GM12878 (cell line): Measurements from ENCODE around the gene METTL8. TPM values are rescaled to one million over a fixed set of nuclear protein-coding genes. Genes with fewer than 3 reads are reported as not detected.

Source experiments
- ATAC-seq: fragments of 200-7000 bp; cut with Tn5 transposase; 3 replicates; pipeline ENCODE4 v1.9.1; 2020; ENCODE audit warnings: mild to moderate bottlenecking, moderate library complexity
- BruUV-seq: library from RNA; stranded (reverse); fragments of 400-500 nt; replicated peaks from 2 replicates; lab custom pipeline; 2021; lab: Mats Ljungman, UMichigan
- CTCF ChIA-PET: fragments of 300-600 bp; sonication (Branson Sonifier 250); formaldehyde crosslinking; extraction: SDS; loops from one replicate; lab custom pipeline; 2021; ENCODE audit warnings: inconsistent platforms; lab: Yijun Ruan, JAX
- POLR2A ChIA-PET: fragments of 350-600 bp; formaldehyde crosslinking; extraction: SDS; loops from one replicate; lab custom pipeline; 2021; ENCODE audit warnings: inconsistent platforms; lab: Charles Lee
- RAD21 ChIA-PET: fragments of 300-600 bp; sonication (Branson Sonifier 250); formaldehyde crosslinking; loops from one replicate; lab custom pipeline; 2023; ENCODE audit warnings: antibody characterized with exemption; ENCODE audit not compliant: unreplicated experiment; lab: Charles Lee
- SMC1A ChIA-PET: fragments of 300-600 bp; sonication (Branson Sonifier 250); formaldehyde crosslinking; loops from one replicate; lab custom pipeline; 2023; ENCODE audit not compliant: unreplicated experiment, uncharacterized antibody; lab: Charles Lee
- DNase-seq: peaks from one replicate; pipeline ENCODE4 v3.0.0-alpha.2; 2011; ENCODE audit warnings: low read depth, low spot score
- FAIRE-seq: peaks from 3 replicates; lab custom pipeline; 2011; peaks lifted over from hg19 to GRCh38; lab: Jason Lieb, UNC
- H2AFZ ChIP-seq: 2 replicates; pipeline ENCODE4 v1.6.0; 2011; ENCODE audit warnings: low read depth, low read length, control low read depth; ENCODE audit not compliant: control insufficient read depth
- H3K27ac ChIP-seq: 2 replicates; pipeline ENCODE4 v1.5.1; 2011; ENCODE audit warnings: control low read depth; ENCODE audit not compliant: control insufficient read depth, insufficient read depth
- H3K27me3 ChIP-seq, 2 experiments: replicated peaks in 1 of 2; 2 replicates each; pipeline versions ENCODE4 v1.6.0 to v1.6.1; 2011; ENCODE audit warnings: low read length in 1 of 2; ENCODE audit not compliant: control insufficient read depth in 2 of 2, insufficient read depth in 2 of 2
- H3K36me3 ChIP-seq, 2 experiments: 2 replicates each; pipeline ENCODE4 v1.5.1; 2011; ENCODE audit warnings: low read length in 1 of 2; ENCODE audit not compliant: control insufficient read depth in 2 of 2, insufficient read depth in 2 of 2
- H3K4me1 ChIP-seq: 2 replicates; pipeline ENCODE4 v1.6.1; 2011; ENCODE audit warnings: mild to moderate bottlenecking, low read length, moderate library complexity, mixed read lengths; ENCODE audit not compliant: control insufficient read depth, insufficient read depth
- H3K4me2 ChIP-seq: 2 replicates; pipeline ENCODE4 v1.6.0; 2011; ENCODE audit warnings: control low read depth; ENCODE audit not compliant: control insufficient read depth, insufficient read depth
- H3K4me3 ChIP-seq: fragments of 200-600 bp; sonication (generic); 2 replicates; pipeline ENCODE4 v1.5.1; 2016
- H3K79me2 ChIP-seq: 2 replicates; pipeline ENCODE4 v1.6.0; 2011; ENCODE audit warnings: low read length; ENCODE audit not compliant: control insufficient read depth, insufficient read depth
- H3K9ac ChIP-seq: 2 replicates; pipeline ENCODE4 v1.8.0; 2011; ENCODE audit warnings: low read length, control low read depth, mixed read lengths; ENCODE audit not compliant: control insufficient read depth, insufficient read depth
- H3K9me3 ChIP-seq: replicated peaks from 3 replicates; pipeline ENCODE4 v1.5.1; 2011; ENCODE audit warnings: mild to moderate bottlenecking, low read length; ENCODE audit not compliant: control insufficient read depth, insufficient read depth
- H4K20me1 ChIP-seq: 2 replicates; pipeline ENCODE4 v1.6.0; 2011; ENCODE audit not compliant: control insufficient read depth, insufficient read depth
- CBX3 ChIP-seq: fragments of 200-600 bp; sonication (generic); IDR thresholded peaks from 2 replicates; pipeline ENCODE4 v1.6.1; 2016; ENCODE audit warnings: low read depth, borderline replicate concordance
- ETV6 ChIP-seq, 2 experiments: fragments of 450-650 bp in 1 of 2; IDR thresholded peaks in 1 of 2; conservative IDR thresholded peaks in 1 of 2; 2 replicates each; pipeline ENCODE4 v1.6.1; 2014; ENCODE audit warnings: antibody characterized with exemption in 1 of 2, borderline replicate concordance in 1 of 2, low read depth in 1 of 2, mild to moderate bottlenecking in 1 of 2, moderate library complexity in 1 of 2
- IKZF1 ChIP-seq: fragments of 450-650 bp; conservative IDR thresholded peaks from 2 replicates; pipeline ENCODE4 v1.6.1; 2017; ENCODE audit warnings: antibody characterized with exemption, mild to moderate bottlenecking
- NFYB ChIP-seq: IDR thresholded peaks from 2 replicates; pipeline ENCODE4 v1.6.1; 2011; ENCODE audit warnings: low read depth, mild to moderate bottlenecking, low read length, improper control_type of control experiment, moderate library complexity; ENCODE audit not compliant: insufficient read depth
- RAD51 ChIP-seq: fragments of 450-650 bp; IDR thresholded peaks from 2 replicates; pipeline ENCODE4 v1.6.1; 2016; ENCODE audit warnings: moderate library complexity, mild to moderate bottlenecking, inconsistent platforms
- SMAD1 ChIP-seq: fragments of 450-650 bp; IDR thresholded peaks from 2 replicates; pipeline ENCODE4 v1.6.1; 2018; ENCODE audit warnings: mild to moderate bottlenecking, low read depth; ENCODE audit not compliant: partially characterized antibody
- ZBED1 ChIP-seq: IDR thresholded peaks from 2 replicates; pipeline ENCODE4 v1.6.1; 2016; ENCODE audit warnings: borderline replicate concordance
- WGBS: methylation state at CpG from one replicate; pipeline ENCODE4 v1.1.6; 2016; ENCODE audit warnings: low lambda C conversion rate; ENCODE audit not compliant: insufficient replicate concordance, insufficient coverage; ENCODE audit errors: missing lambda C conversion rate; 5-methylcytosine and 5-hydroxymethylcytosine counted together
- in situ Hi-C: fragments of 300-500 bp; cut with MboI; formaldehyde crosslinking; loops from 9 replicates; pipeline ENCODE4 v1.14.3; 2018; ENCODE audit warnings: mixed read lengths
- intact Hi-C: fragments of 100-400 bp; cut with micrococcal nuclease; formaldehyde crosslinking; loops from one replicate; pipeline ENCODE4 v1.14.2; 2022; ENCODE audit not compliant: unreplicated experiment
- polyA plus RNA-seq, 11 experiments: library from polyadenylated mRNA; depleted of rRNA in 4 of 11; unstranded in 6 of 11; stranded (reverse) in 5 of 11; fragments of >200 nt; fragmentation: Nextera tagmentation in 4 of 11; fragmentation: Illumina TruSeq in 1 of 11; extraction: Ambion mirVana in 4 of 11; extraction: Trizol in 1 of 11; gene quantifications; 1 replicate in 1 of 11; 2 replicates in 10 of 11; pipeline versions ENCODE4 v1.2.1 to v1.2.3, GENCODE V29; 2011 to 2016; ENCODE audit warnings: inconsistent platforms in 2 of 11, missing spikeins in 2 of 11, low read depth in 1 of 11
- total RNA-seq, 4 experiments: library from RNA; depleted of rRNA in 3 of 4; stranded (reverse); fragments of >200 nt in 3 of 4; fragmentation: Illumina TruSeq in 1 of 4; extraction: Trizol in 1 of 4; gene quantifications; 2 replicates each; pipeline versions ENCODE4 v1.2.1 to v1.2.3, GENCODE V29; 2013 to 2021

The METTL8 gene
- total and polyA plus RNA-seq, 10 of the 15 experiments (the other 5 are each of a cell fraction or from before 2014, with no cell fraction given), result 30.8 to 96.3 (median 51.5) TPM

DNA sequence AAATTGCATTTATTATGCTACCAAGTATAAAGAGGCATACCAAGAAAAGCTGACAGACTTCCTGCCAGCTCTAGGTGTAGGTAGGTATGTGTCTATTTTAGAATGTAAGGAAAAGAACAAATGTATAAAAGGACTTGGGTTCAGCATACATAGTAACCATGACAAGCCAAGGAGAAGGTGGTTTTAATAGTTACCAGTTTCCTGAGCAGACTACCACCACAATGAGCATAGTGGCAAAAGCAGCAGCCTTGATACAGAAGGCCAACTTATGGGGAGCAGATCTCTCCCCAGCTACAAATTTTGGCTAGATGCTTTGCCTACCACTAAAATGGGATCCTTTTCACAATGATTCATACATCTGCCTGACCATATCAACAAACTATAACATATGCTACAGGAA is 34.5 kb downstream of the METTL8 start:
- H3K9me3 ChIP-seq, result peaks cover 22% of the 10 kb centered on the region
- CTCF ChIA-PET, result interaction anchor here (0.6 to 1.6 kb wide), 6 partner anchors 9 to 80 kb away, joined by 3 to 8 read pairs (median 4); no protein-coding TSS in a partner anchor
- RAD21 ChIA-PET, result interaction anchor here (0.9 to 1.5 kb wide), 3 partner anchors 8 to 52 kb away, joined by 3 to 4 read pairs (median 3); no protein-coding TSS in a partner anchor
- no TSS peak for BruUV-seq
- peak; percentile 54 for ATAC-seq
- SMC1A ChIA-PET, result interaction anchor here (0.7 to 3.0 kb wide), 9 partner anchors 9 to 173 kb away, joined by 3 to 19 read pairs (median 3); no protein-coding TSS in a partner anchor
- no peaks in the 10 kb centered on the region for H3K4me1 ChIP-seq
- H2AFZ ChIP-seq, result no peak overlapping the region
- H3K36me3 ChIP-seq, result peaks cover 0 to 4% of the 10 kb centered on the region in 2 experiments; a peak in 2 of 4 replicates
- H3K27ac ChIP-seq, result no peak overlapping the region
- no peaks in the 10 kb centered on the region for H3K27me3 ChIP-seq
- H3K4me2 ChIP-seq, result no peak overlapping the region
- intact Hi-C loops, result no loop called here
- H3K9ac ChIP-seq, result no peak overlapping the region
- H4K20me1 ChIP-seq, result no peaks in the 10 kb centered on the region
- H3K79me2 ChIP-seq, result peaks cover 51% of the 10 kb centered on the region
- TF ChIP-seq RAD51 (no peak), ETV6 (conservative IDR thresholded peaks at IDR 0.05 in 1 of 2, IDR thresholded peaks at IDR 0.05 in 1 of 2; ENCODE audit: borderline replicate concordance in 1 of 2, low read depth in 1 of 2) (no peak), SMAD1 (no peak), ZBED1 (no peak), CBX3 (no peak)
- TF ChIP-seq, all 136 proteins: peak for 0
- POLR2A ChIA-PET, result interaction anchor here (1.1 to 1.8 kb wide), 3 partner anchors 10 to 82 kb away, joined by 3 to 10 read pairs (median 4); partner anchors contain the start of genes DCAF17 and METTL8
- H3K4me3 ChIP-seq, result no peak overlapping the region
- no peak for DNase-seq
- FAIRE-seq, result no peak
- in situ Hi-C loops, result no loop called here

DNA sequence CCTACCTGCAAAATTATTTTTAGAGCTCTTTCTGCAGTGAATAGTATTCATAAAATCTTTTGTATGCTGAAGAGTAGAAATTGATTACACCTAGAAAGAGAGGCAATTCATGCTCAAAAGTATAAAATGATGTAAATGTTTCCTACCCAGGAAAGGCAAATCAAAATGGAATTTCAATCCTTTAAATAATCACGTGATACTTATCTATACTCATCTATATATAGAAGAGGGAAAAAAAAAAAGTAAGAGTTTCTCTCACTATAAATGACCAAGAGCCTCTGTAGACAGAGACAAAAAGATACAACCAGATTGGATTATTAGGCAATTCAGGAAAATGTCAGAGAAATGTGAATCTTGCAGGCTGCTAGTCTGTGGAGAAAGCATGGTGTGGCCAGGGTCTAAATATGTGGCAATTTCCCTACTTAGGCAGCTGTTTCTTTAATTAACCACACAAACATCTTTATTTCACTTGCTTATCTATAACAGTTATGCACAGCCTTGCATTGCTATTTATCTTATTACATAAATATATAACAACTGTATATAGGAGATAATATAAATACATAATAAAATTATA is 39.5 kb downstream of the METTL8 start:
- peaks cover 31% of the 10 kb centered on the region for H3K4me1 ChIP-seq
- H3K4me2 ChIP-seq, result no peak overlapping the region
- H3K9ac ChIP-seq, result no peak overlapping the region
- H2AFZ ChIP-seq, result no peak overlapping the region
- 15% methylated on average over 1 of the region's 1 CpG for WGBS
- H3K27ac ChIP-seq, result 0 out of 2 replicates have a peak overlapping the region, but pooled peaks have one; percentile 20
- CTCF ChIA-PET, result interaction anchor here (0.6 to 2.9 kb wide), 10 partner anchors 12 to 867 kb away, joined by 3 to 13 read pairs (median 3); partner anchors contain the start of genes DCAF17 and METTL8
- DNase-seq (no peak), ATAC-seq (no peak), FAIRE-seq (no peak)
- peaks cover 0 to 4% of the 10 kb centered on the region in 2 experiments; a peak in 1 of 4 replicates for H3K36me3 ChIP-seq
- H3K27me3 ChIP-seq, result no peaks in the 10 kb centered on the region
- H4K20me1 ChIP-seq, result no peaks in the 10 kb centered on the region
- intact Hi-C loops (no loop called here), in situ Hi-C loops (no loop called here)
- peak; percentile 81 for TF ChIP-seq RAD51
- no peak for TF ChIP-seq IKZF1
- no peak for TF ChIP-seq NFYB
- TF ChIP-seq, all 136 proteins: peak for 1
- ChIA-PET SMC1A (interaction anchor here (1.0 to 5.4 kb wide), 10 partner anchors 8 to 78 kb away, joined by 3 to 69 read pairs (median 6); no protein-coding TSS in a partner anchor), POLR2A (interaction anchor here (0.8 to 1.7 kb wide), 10 partner anchors 8 to 167 kb away, joined by 3 to 9 read pairs (median 3); no protein-coding TSS in a partner anchor), RAD21 (interaction anchor here (0.8 to 3.6 kb wide), 9 partner anchors 12 to 76 kb away, joined by 3 to 17 read pairs (median 6); partner anchors contain the start of gene METTL8)
- BruUV-seq, result no TSS peak
- Histone ChIP-seq H3K9me3 (no peaks in the 10 kb centered on the region; the same call in 2 of the 3 replicates), H3K4me3 (no peak overlapping the region), H3K79me2 (peaks cover 39% of the 10 kb centered on the region)
